Measurements from ENCODE around the gene FGF6.
"Not testable (repeated sequence)": the region's sequence is repeated elsewhere in the genome, so short reads cannot be mapped to it uniquely, and the experiment has no call there.

The FGF6 gene

GRCh38 chr12:4460761-4461160 lies 15.1 kb upstream of the FGF6 start:
- Histone ChIP-seq H3K4me3 (ENCODE audit: low read length) (no peak overlapping the region), H3K36me3 (replicated peaks; ENCODE audit: low read depth, low read length) (no peaks in the 10 kb centered on the region), H3K9ac (ENCODE audit: low read length) (no peak overlapping the region), H3K79me2 (ENCODE audit: low read length) (no peaks in the 10 kb centered on the region), H3K4me1 (ENCODE audit: low read length) (no peaks in the 10 kb centered on the region), H2AFZ (ENCODE audit: low read depth, low read length) (no peak overlapping the region), H3K4me2 (ENCODE audit: low read length) (no peak overlapping the region), H4K20me1 (ENCODE audit: insufficient read depth, low read length) (no peaks in the 10 kb centered on the region), H3K27ac (ENCODE audit: low read length) (no peak overlapping the region), H3K27me3 (ENCODE audit: low read depth, low read length) (peaks cover 8% of the 10 kb centered on the region; the same call in 1 of the 2 replicates), H3K9me3 (ENCODE audit: insufficient read depth, low read length) (no peaks in the 10 kb centered on the region)
- TF ChIP-seq CTCF (IDR thresholded peaks at IDR 0.05; ENCODE audit: low read depth, low read length) (no peak), EZH2phosphoT487 (IDR thresholded peaks at IDR 0.05; ENCODE audit: low read depth) (no peak)

GRCh38 chr12:4455849-4456248 lies 10.2 kb upstream of the FGF6 start:
- not testable (repeated sequence) for H3K79me2 ChIP-seq (ENCODE audit: low read length); H3K9ac ChIP-seq (ENCODE audit: low read length); H4K20me1 ChIP-seq (ENCODE audit: insufficient read depth, low read length); H3K27me3 ChIP-seq (ENCODE audit: low read depth, low read length); H3K4me3 ChIP-seq (ENCODE audit: low read length); H3K4me2 ChIP-seq (ENCODE audit: low read length); H3K27ac ChIP-seq (ENCODE audit: low read length); H2AFZ ChIP-seq (ENCODE audit: low read depth, low read length); H3K9me3 ChIP-seq (ENCODE audit: insufficient read depth, low read length); H3K36me3 ChIP-seq (replicated peaks; ENCODE audit: low read depth, low read length); H3K4me1 ChIP-seq (ENCODE audit: low read length)

GRCh38 chr12:4454315-4454860 lies 8.8 kb upstream of the FGF6 start:
- Histone ChIP-seq H2AFZ (ENCODE audit: low read depth, low read length) (no peak overlapping the region), H3K9ac (ENCODE audit: low read length) (no peak overlapping the region), H3K36me3 (replicated peaks; ENCODE audit: low read depth, low read length) (no peaks in the 10 kb centered on the region), H3K27ac (ENCODE audit: low read length) (no peak overlapping the region), H3K27me3 (ENCODE audit: low read depth, low read length) (peaks cover 8% of the 10 kb centered on the region; the same call in 1 of the 2 replicates), H3K4me2 (ENCODE audit: low read length) (no peak overlapping the region), H3K79me2 (ENCODE audit: low read length) (no peaks in the 10 kb centered on the region), H3K4me1 (ENCODE audit: low read length) (peaks cover 9% of the 10 kb centered on the region), H3K4me3 (ENCODE audit: low read length) (no peak overlapping the region), H3K9me3 (ENCODE audit: insufficient read depth, low read length) (no peaks in the 10 kb centered on the region), H4K20me1 (ENCODE audit: insufficient read depth, low read length) (no peaks in the 10 kb centered on the region)
- TF ChIP-seq EZH2phosphoT487 (IDR thresholded peaks at IDR 0.05; ENCODE audit: low read depth) = no peak
- no peak for TF ChIP-seq CTCF (IDR thresholded peaks at IDR 0.05; ENCODE audit: low read depth, low read length)

- H3K27me3 ChIP-seq (ENCODE audit: low read depth, low read length) = peaks cover 14% of the 10 kb centered on the region
- no peaks in the 10 kb centered on the region for H3K79me2 ChIP-seq (ENCODE audit: low read length)
- peaks cover 10% of the 10 kb centered on the region for H3K4me1 ChIP-seq (ENCODE audit: low read length)
- no peaks in the 10 kb centered on the region for H4K20me1 ChIP-seq (ENCODE audit: insufficient read depth, low read length)
- TF ChIP-seq CTCF (IDR thresholded peaks at IDR 0.05; ENCODE audit: low read depth, low read length) (no peak), EZH2phosphoT487 (IDR thresholded peaks at IDR 0.05; ENCODE audit: low read depth) (no peak)
- no peaks in the 10 kb centered on the region for H3K9me3 ChIP-seq (ENCODE audit: insufficient read depth, low read length)
- no peak overlapping the region for H3K4me2 ChIP-seq (ENCODE audit: low read length)
- H3K36me3 ChIP-seq (replicated peaks; ENCODE audit: low read depth, low read length) = no peaks in the 10 kb centered on the region
- no peak overlapping the region for H2AFZ ChIP-seq (ENCODE audit: low read depth, low read length)
- H3K9ac ChIP-seq (ENCODE audit: low read length) = no peak overlapping the region
- H3K27ac ChIP-seq (ENCODE audit: low read length) = no peak overlapping the region
- H3K4me3 ChIP-seq (ENCODE audit: low read length) = no peak overlapping the region
These were observed 6.1 kb upstream of the FGF6 start for GRCh38 chr12:4451694-4452093.
